ENCODE data around the gene MIB2.
A peak's percentile ranks its signal among the peaks of the same experiment; 100 is the strongest.
"Not testable (repeated sequence)": the region's sequence is repeated elsewhere in the genome, so short reads cannot be mapped to it uniquely, and the experiment has no call there.

The MIB2 gene

GRCh38 chr1:1638528-1638927 is 23.2 kb downstream of the MIB2 start:
- not testable (repeated sequence) for H3K9ac ChIP-seq (ENCODE audit: low read length); H3K27ac ChIP-seq (ENCODE audit: low read depth, low read length); H3K27me3 ChIP-seq (ENCODE audit: control insufficient read depth, insufficient read depth, low read length); H3K36me3 ChIP-seq (ENCODE audit: control insufficient read depth, insufficient read depth, low read length); H3K4me3 ChIP-seq (ENCODE audit: low read length); H3K4me1 ChIP-seq (ENCODE audit: control insufficient read depth, insufficient read depth, low read length)

- not testable (repeated sequence) for H3K9ac ChIP-seq (ENCODE audit: low read length); H3K27ac ChIP-seq (ENCODE audit: low read depth, low read length); H3K36me3 ChIP-seq (ENCODE audit: control insufficient read depth, insufficient read depth, low read length); H3K4me3 ChIP-seq (ENCODE audit: low read length); H3K4me1 ChIP-seq (ENCODE audit: control insufficient read depth, insufficient read depth, low read length); H3K27me3 ChIP-seq (ENCODE audit: control insufficient read depth, insufficient read depth, low read length)
These were observed 24.1 kb downstream of the MIB2 start for GRCh38 chr1:1639368-1639767.

- not testable (repeated sequence) for H3K36me3 ChIP-seq (ENCODE audit: control insufficient read depth, insufficient read depth, low read length); H3K4me1 ChIP-seq (ENCODE audit: control insufficient read depth, insufficient read depth, low read length); H3K4me3 ChIP-seq (ENCODE audit: low read length); H3K27me3 ChIP-seq (ENCODE audit: control insufficient read depth, insufficient read depth, low read length); H3K27ac ChIP-seq (ENCODE audit: low read depth, low read length); H3K9ac ChIP-seq (ENCODE audit: low read length)
These were observed 24.8 kb downstream of the MIB2 start for GRCh38 chr1:1640081-1640480.

DNA sequence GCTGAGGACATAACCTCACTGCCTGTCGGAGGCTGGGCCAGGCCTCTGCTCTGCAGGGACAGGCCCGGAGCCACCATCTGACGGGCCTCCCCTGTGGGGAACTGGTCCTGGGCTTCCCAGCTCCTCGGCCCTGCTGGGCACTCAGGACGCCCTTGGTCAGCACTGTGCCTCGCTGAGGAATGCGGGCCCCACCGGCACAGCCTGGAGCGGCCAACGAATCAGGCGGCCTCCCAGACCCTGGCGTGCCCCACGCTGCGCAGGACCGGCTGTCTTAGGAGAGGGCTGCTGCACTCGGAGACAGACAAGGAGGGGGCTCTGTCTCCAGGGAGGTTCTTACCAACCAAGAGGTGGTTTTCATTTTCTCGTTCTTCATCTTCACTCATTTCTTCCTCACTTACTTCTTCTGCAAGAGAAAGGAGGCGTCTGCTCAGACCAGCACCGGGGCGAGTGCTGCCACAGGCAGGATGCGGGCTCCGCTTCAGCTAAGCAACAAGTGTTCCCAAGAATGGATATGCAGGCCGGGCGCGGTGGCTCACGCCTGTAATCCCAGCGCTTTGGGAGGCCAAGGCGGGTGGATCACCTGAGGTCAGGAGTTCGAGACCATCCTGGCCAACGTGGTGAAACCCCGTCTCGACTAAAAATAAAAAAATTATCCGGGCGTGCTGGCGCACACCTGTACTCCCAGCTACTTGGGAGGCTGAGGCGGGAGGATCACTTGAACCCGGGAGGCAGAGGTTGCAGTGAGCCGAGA is 25.6 kb downstream of the MIB2 start:
- H3K9ac ChIP-seq (ENCODE audit: low read length); H3K27ac ChIP-seq (ENCODE audit: low read depth, low read length); H3K36me3 ChIP-seq (ENCODE audit: control insufficient read depth, insufficient read depth, low read length); H3K4me1 ChIP-seq (ENCODE audit: control insufficient read depth, insufficient read depth, low read length); H3K27me3 ChIP-seq (ENCODE audit: control insufficient read depth, insufficient read depth, low read length); H3K4me3 ChIP-seq (ENCODE audit: low read length): not testable (repeated sequence)

- H3K4me3 ChIP-seq (ENCODE audit: low read length); H3K4me1 ChIP-seq (ENCODE audit: control insufficient read depth, insufficient read depth, low read length); H3K36me3 ChIP-seq (ENCODE audit: control insufficient read depth, insufficient read depth, low read length); H3K27ac ChIP-seq (ENCODE audit: low read depth, low read length); H3K27me3 ChIP-seq (ENCODE audit: control insufficient read depth, insufficient read depth, low read length); H3K9ac ChIP-seq (ENCODE audit: low read length): not testable (repeated sequence)
These were observed 31.0 kb downstream of the MIB2 start for GRCh38 chr1:1646326-1646725.

DNA sequence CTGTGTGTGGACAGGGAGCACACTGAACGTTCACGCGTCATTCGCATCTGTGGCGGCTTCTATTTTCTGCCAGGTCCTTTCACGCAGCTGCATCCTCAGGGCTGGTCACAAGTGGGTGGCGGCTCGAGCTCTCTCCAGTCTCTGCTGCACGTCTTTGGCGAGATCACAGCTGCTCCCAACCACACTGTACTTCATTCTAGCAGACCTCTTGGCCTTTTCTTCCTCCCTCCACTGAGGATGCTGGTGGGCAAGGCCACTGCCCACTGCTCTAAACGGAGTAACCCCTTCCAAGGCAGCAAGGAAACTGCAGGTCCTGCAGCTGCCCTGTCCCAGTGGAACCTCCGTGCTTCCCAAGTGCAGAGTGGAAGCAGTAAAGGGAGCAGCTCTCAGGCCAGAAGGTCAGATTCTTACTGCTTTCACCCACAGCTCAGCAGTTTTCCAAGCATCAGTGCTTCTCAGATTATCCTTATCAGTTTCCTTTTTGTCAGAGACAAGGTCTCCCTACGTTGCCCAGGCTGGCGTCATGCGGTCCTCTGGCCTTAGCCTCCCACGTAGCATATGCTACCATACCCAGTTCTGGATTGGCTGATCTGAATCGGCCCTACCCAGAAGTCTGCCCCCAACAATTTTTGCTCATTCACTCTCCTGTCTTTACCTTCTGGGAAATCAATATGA is 32.4 kb downstream of the MIB2 start:
- H3K27me3 ChIP-seq (ENCODE audit: control insufficient read depth, insufficient read depth, low read length); H3K4me1 ChIP-seq (ENCODE audit: control insufficient read depth, insufficient read depth, low read length); H3K9ac ChIP-seq (ENCODE audit: low read length); H3K4me3 ChIP-seq (ENCODE audit: low read length); H3K27ac ChIP-seq (ENCODE audit: low read depth, low read length); H3K36me3 ChIP-seq (ENCODE audit: control insufficient read depth, insufficient read depth, low read length): not testable (repeated sequence)

DNA sequence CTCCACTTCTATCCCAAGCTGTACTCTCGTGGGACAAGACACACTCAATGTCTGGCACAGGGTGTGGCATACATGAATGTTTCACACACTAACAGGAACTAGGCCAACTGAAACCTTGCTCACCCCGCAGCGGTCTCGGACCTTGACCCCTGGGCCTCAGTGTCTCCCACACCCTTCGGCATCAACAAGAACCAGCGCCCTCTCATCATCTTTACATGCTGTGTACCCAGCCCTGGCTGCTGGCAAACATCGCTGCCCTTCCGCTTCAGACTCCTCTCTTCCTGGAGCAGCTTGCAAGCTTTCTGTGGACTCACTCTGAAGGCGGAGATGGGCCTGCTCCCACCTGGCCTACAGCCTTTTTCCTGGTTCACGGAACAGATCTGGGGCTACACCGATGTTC is 33.0 kb downstream of the MIB2 start:
- not testable (repeated sequence) for H3K27ac ChIP-seq (ENCODE audit: low read depth, low read length); H3K9ac ChIP-seq (ENCODE audit: low read length); H3K27me3 ChIP-seq (ENCODE audit: control insufficient read depth, insufficient read depth, low read length); H3K36me3 ChIP-seq (ENCODE audit: control insufficient read depth, insufficient read depth, low read length); H3K4me3 ChIP-seq (ENCODE audit: low read length); H3K4me1 ChIP-seq (ENCODE audit: control insufficient read depth, insufficient read depth, low read length)

DNA sequence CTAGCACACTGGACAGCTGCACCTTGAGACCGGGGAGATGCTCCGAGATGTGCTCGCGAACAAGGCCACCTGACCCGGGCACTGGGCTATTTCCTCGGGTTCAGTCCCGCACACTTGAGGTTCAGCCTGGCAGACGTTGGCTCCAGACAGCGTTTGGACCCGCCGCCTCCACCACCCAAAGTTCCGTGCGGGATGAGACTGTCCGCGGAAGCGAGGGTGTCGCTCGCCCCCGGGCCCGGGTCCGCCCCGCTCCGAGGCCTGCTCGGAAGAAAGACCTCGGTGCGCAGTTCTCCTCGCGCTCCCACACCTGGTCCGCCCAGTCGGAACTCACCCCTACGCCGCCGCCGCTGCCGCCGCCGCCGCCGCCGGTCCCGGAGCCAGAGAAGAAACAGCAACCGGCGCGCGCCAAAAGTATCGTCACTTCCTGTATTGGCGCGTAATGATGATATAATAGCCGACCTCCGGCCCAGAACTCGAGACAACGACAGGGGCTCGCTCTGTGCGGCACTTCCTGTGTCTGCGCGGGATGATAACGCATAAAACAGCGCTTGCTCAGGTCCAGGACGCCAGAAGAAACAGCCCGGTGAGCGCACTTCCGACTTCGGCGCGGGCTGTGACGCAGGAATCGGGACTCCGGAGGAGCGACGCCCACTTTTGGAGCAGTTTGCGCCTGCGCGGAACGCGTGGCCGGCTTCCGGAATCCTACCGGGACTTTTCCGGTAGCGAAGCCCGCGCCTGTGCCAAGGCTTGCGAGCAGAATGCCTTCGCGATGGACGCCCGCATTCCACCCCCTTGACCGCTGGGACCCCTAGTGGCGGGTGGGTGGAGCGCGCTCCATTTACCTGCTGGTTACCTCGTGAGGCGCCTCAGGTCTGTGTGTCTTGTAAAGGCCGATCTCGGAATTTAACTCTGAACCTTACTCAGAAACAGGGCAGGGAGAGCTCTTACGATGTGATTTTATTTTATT is 43.6 kb downstream of the MIB2 start, which contains the start of gene CDK11B:
Gene CDK11B (minus strand): TSS at position 422 of the 967 bp plus-strand sequence. CDS start 1,519 bp downstream, outside the sequence.
- H3K4me1 ChIP-seq (ENCODE audit: control insufficient read depth, insufficient read depth, low read length); H3K27me3 ChIP-seq (ENCODE audit: control insufficient read depth, insufficient read depth, low read length); H3K36me3 ChIP-seq (ENCODE audit: control insufficient read depth, insufficient read depth, low read length): not testable (repeated sequence)
- Histone ChIP-seq H3K27ac (ENCODE audit: low read depth, low read length) (peak within 1 kb of the TSS; percentile 98), H3K4me3 (ENCODE audit: low read length) (peak within 1 kb of the TSS; percentile 68), H3K9ac (ENCODE audit: low read length) (peak within 1 kb of the TSS; percentile 80)

DNA sequence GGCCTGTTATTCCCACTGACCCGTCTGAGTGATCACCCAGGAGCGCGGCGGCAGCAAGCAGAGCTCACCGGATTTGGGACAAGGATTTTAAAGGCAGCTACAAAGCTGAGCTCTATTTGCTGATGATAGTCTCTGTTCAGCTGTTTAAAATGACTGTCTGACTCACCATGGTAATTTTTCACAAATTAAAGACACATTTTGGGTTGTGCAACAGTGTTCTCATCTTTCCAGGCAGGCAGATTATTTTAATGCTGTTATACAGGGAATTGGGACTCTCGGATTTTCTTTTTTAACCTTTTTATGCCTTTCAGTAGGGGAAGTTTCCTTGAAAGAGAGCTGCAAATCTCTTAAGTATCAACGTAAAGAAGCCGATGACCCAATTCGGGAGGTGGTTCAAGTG is 47.1 kb downstream of the MIB2 start:
- not testable (repeated sequence) for H3K9ac ChIP-seq (ENCODE audit: low read length); H3K27ac ChIP-seq (ENCODE audit: low read depth, low read length); H3K27me3 ChIP-seq (ENCODE audit: control insufficient read depth, insufficient read depth, low read length); H3K4me1 ChIP-seq (ENCODE audit: control insufficient read depth, insufficient read depth, low read length); H3K4me3 ChIP-seq (ENCODE audit: low read length)
- peaks cover 16% of the 10 kb centered on the region for H3K36me3 ChIP-seq (ENCODE audit: control insufficient read depth, insufficient read depth, low read length)

GRCh38 chr1:1662830-1663560 is 47.7 kb downstream of the MIB2 start:
- not testable (repeated sequence) for H3K4me1 ChIP-seq (ENCODE audit: control insufficient read depth, insufficient read depth, low read length); H3K9ac ChIP-seq (ENCODE audit: low read length); H3K27ac ChIP-seq (ENCODE audit: low read depth, low read length); H3K27me3 ChIP-seq (ENCODE audit: control insufficient read depth, insufficient read depth, low read length); H3K4me3 ChIP-seq (ENCODE audit: low read length)
- peaks cover 16% of the 10 kb centered on the region for H3K36me3 ChIP-seq (ENCODE audit: control insufficient read depth, insufficient read depth, low read length)

DNA sequence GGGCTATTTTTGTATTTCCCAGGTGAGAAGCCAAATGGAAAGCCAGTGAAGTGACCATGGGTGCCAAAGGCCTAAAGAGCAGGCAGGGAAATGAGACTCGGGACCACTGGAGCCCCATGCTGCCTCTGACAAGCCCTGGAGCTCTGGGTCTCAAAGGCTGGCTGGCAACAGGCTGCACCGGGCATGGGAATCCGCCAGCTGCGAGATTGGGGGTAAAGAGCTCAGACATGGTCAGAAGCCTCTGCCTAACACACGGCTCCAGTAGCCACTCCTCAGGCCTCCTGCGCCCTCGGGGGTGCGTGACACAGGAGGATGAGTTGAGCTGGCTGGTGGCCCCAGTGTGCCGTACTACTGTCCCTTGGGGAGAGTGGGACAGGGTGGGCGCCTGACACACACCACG is 49.0 kb downstream of the MIB2 start:
- H3K36me3 ChIP-seq (ENCODE audit: control insufficient read depth, insufficient read depth, low read length) = peaks cover 19% of the 10 kb centered on the region

More for the DNA sequence above, 49.0 kb downstream of the MIB2 start:
- not testable (repeated sequence) for H3K4me1 ChIP-seq (ENCODE audit: control insufficient read depth, insufficient read depth, low read length); H3K9ac ChIP-seq (ENCODE audit: low read length); H3K4me3 ChIP-seq (ENCODE audit: low read length); H3K27me3 ChIP-seq (ENCODE audit: control insufficient read depth, insufficient read depth, low read length); H3K27ac ChIP-seq (ENCODE audit: low read depth, low read length)

All from rectal smooth muscle tissue (tissue), 1 donor.